ENCODE results near the gene GPRIN2.
A peak's percentile ranks its signal among the peaks of the same experiment; 100 is the strongest.
"Not testable (repeated sequence)": the region's sequence is repeated elsewhere in the genome, so short reads cannot be mapped to it uniquely, and the experiment has no call there.

GPRIN2 gene

GRCh38 chr10:46556515-46557318 is at the start of gene GPRIN2:
TSS of gene GPRIN2 (minus strand) at chr10:46556658. CDS start at chr10:46550736, 5,922 bp downstream.
- H3K27me3 ChIP-seq (ENCODE audit: control insufficient read depth, insufficient read depth, low read length): peaks cover 57% of the 10 kb centered on the region

GRCh38 chr10:46600516-46600915 is 44.1 kb upstream of the GPRIN2 start:
- H3K36me3 ChIP-seq (ENCODE audit: control insufficient read depth, insufficient read depth, low read length); H3K4me1 ChIP-seq (ENCODE audit: control insufficient read depth, insufficient read depth, low read length); H3K9ac ChIP-seq (ENCODE audit: low read length); H3K27ac ChIP-seq (ENCODE audit: low read depth, low read length); H3K27me3 ChIP-seq (ENCODE audit: control insufficient read depth, insufficient read depth, low read length); H3K9me3 ChIP-seq (ENCODE audit: control insufficient read depth, insufficient read depth, low read depth, low read length); H3K4me3 ChIP-seq (ENCODE audit: low read depth, low read length): not testable (repeated sequence)

More at GRCh38 chr10:46556515-46557318, at the start of gene GPRIN2:
- Histone ChIP-seq H3K4me3 (ENCODE audit: low read depth, low read length) (peak within 1 kb of the TSS; percentile 87), H3K9ac (ENCODE audit: low read length) (peak within 1 kb of the TSS; percentile 30), H3K9me3 (ENCODE audit: control insufficient read depth, insufficient read depth, low read depth, low read length) (no peaks in the 10 kb centered on the region), H3K4me1 (ENCODE audit: control insufficient read depth, insufficient read depth, low read length) (peaks cover 11% of the 10 kb centered on the region), H3K36me3 (ENCODE audit: control insufficient read depth, insufficient read depth, low read length) (peaks cover 16% of the 10 kb centered on the region; the same call in 1 of the 2 replicates), H3K27ac (ENCODE audit: low read depth, low read length) (no peak within 1 kb of the TSS)

- not testable (repeated sequence) for H3K4me1 ChIP-seq (ENCODE audit: control insufficient read depth, insufficient read depth, low read length); H3K36me3 ChIP-seq (ENCODE audit: control insufficient read depth, insufficient read depth, low read length); H3K9me3 ChIP-seq (ENCODE audit: control insufficient read depth, insufficient read depth, low read depth, low read length); H3K27ac ChIP-seq (ENCODE audit: low read depth, low read length); H3K9ac ChIP-seq (ENCODE audit: low read length); H3K27me3 ChIP-seq (ENCODE audit: control insufficient read depth, insufficient read depth, low read length)
- peak overlapping the region; percentile 54 for H3K4me3 ChIP-seq (ENCODE audit: low read depth, low read length)
Measured at GRCh38 chr10:46597616-46598246, 41.3 kb upstream of the GPRIN2 start.

- not testable (repeated sequence) for H3K4me1 ChIP-seq (ENCODE audit: control insufficient read depth, insufficient read depth, low read length); H3K9ac ChIP-seq (ENCODE audit: low read length); H3K36me3 ChIP-seq (ENCODE audit: control insufficient read depth, insufficient read depth, low read length); H3K27me3 ChIP-seq (ENCODE audit: control insufficient read depth, insufficient read depth, low read length); H3K27ac ChIP-seq (ENCODE audit: low read depth, low read length); H3K9me3 ChIP-seq (ENCODE audit: control insufficient read depth, insufficient read depth, low read depth, low read length); H3K4me3 ChIP-seq (ENCODE audit: low read depth, low read length)
Measured at GRCh38 chr10:46596570-46596969, 40.1 kb upstream of the GPRIN2 start.

- not testable (repeated sequence) for H3K9me3 ChIP-seq (ENCODE audit: control insufficient read depth, insufficient read depth, low read depth, low read length); H3K27ac ChIP-seq (ENCODE audit: low read depth, low read length); H3K27me3 ChIP-seq (ENCODE audit: control insufficient read depth, insufficient read depth, low read length); H3K4me3 ChIP-seq (ENCODE audit: low read depth, low read length); H3K36me3 ChIP-seq (ENCODE audit: control insufficient read depth, insufficient read depth, low read length); H3K9ac ChIP-seq (ENCODE audit: low read length); H3K4me1 ChIP-seq (ENCODE audit: control insufficient read depth, insufficient read depth, low read length)
Measured at GRCh38 chr10:46594453-46595063, 38.1 kb upstream of the GPRIN2 start.

GRCh38 chr10:46593307-46593706 is 36.8 kb upstream of the GPRIN2 start:
- H3K4me1 ChIP-seq (ENCODE audit: control insufficient read depth, insufficient read depth, low read length); H3K27ac ChIP-seq (ENCODE audit: low read depth, low read length); H3K4me3 ChIP-seq (ENCODE audit: low read depth, low read length); H3K9me3 ChIP-seq (ENCODE audit: control insufficient read depth, insufficient read depth, low read depth, low read length); H3K9ac ChIP-seq (ENCODE audit: low read length); H3K36me3 ChIP-seq (ENCODE audit: control insufficient read depth, insufficient read depth, low read length); H3K27me3 ChIP-seq (ENCODE audit: control insufficient read depth, insufficient read depth, low read length): not testable (repeated sequence)

- not testable (repeated sequence) for H3K27me3 ChIP-seq (ENCODE audit: control insufficient read depth, insufficient read depth, low read length); H3K9ac ChIP-seq (ENCODE audit: low read length); H3K4me1 ChIP-seq (ENCODE audit: control insufficient read depth, insufficient read depth, low read length); H3K36me3 ChIP-seq (ENCODE audit: control insufficient read depth, insufficient read depth, low read length); H3K9me3 ChIP-seq (ENCODE audit: control insufficient read depth, insufficient read depth, low read depth, low read length); H3K27ac ChIP-seq (ENCODE audit: low read depth, low read length); H3K4me3 ChIP-seq (ENCODE audit: low read depth, low read length)
Measured at GRCh38 chr10:46591053-46591452, 34.6 kb upstream of the GPRIN2 start.

GRCh38 chr10:46589589-46589988 is 33.1 kb upstream of the GPRIN2 start:
- not testable (repeated sequence) for H3K27ac ChIP-seq (ENCODE audit: low read depth, low read length); H3K4me3 ChIP-seq (ENCODE audit: low read depth, low read length); H3K4me1 ChIP-seq (ENCODE audit: control insufficient read depth, insufficient read depth, low read length); H3K36me3 ChIP-seq (ENCODE audit: control insufficient read depth, insufficient read depth, low read length); H3K27me3 ChIP-seq (ENCODE audit: control insufficient read depth, insufficient read depth, low read length); H3K9ac ChIP-seq (ENCODE audit: low read length); H3K9me3 ChIP-seq (ENCODE audit: control insufficient read depth, insufficient read depth, low read depth, low read length)

GRCh38 chr10:46588221-46588620 is 31.8 kb upstream of the GPRIN2 start:
- H3K4me3 ChIP-seq (ENCODE audit: low read depth, low read length); H3K9me3 ChIP-seq (ENCODE audit: control insufficient read depth, insufficient read depth, low read depth, low read length); H3K27ac ChIP-seq (ENCODE audit: low read depth, low read length); H3K27me3 ChIP-seq (ENCODE audit: control insufficient read depth, insufficient read depth, low read length); H3K9ac ChIP-seq (ENCODE audit: low read length); H3K4me1 ChIP-seq (ENCODE audit: control insufficient read depth, insufficient read depth, low read length); H3K36me3 ChIP-seq (ENCODE audit: control insufficient read depth, insufficient read depth, low read length): not testable (repeated sequence)

- not testable (repeated sequence) for H3K36me3 ChIP-seq (ENCODE audit: control insufficient read depth, insufficient read depth, low read length); H3K27ac ChIP-seq (ENCODE audit: low read depth, low read length); H3K9me3 ChIP-seq (ENCODE audit: control insufficient read depth, insufficient read depth, low read depth, low read length); H3K4me1 ChIP-seq (ENCODE audit: control insufficient read depth, insufficient read depth, low read length); H3K4me3 ChIP-seq (ENCODE audit: low read depth, low read length); H3K27me3 ChIP-seq (ENCODE audit: control insufficient read depth, insufficient read depth, low read length); H3K9ac ChIP-seq (ENCODE audit: low read length)
Measured at GRCh38 chr10:46587546-46587945, 31.1 kb upstream of the GPRIN2 start.

- H3K4me1 ChIP-seq (ENCODE audit: control insufficient read depth, insufficient read depth, low read length); H3K36me3 ChIP-seq (ENCODE audit: control insufficient read depth, insufficient read depth, low read length); H3K9me3 ChIP-seq (ENCODE audit: control insufficient read depth, insufficient read depth, low read depth, low read length); H3K27ac ChIP-seq (ENCODE audit: low read depth, low read length); H3K4me3 ChIP-seq (ENCODE audit: low read depth, low read length); H3K27me3 ChIP-seq (ENCODE audit: control insufficient read depth, insufficient read depth, low read length); H3K9ac ChIP-seq (ENCODE audit: low read length): not testable (repeated sequence)
Measured at GRCh38 chr10:46585246-46585645, 28.8 kb upstream of the GPRIN2 start.

Data from HUES6 (cell line).